K562 (cell line): Measurements from ENCODE around the gene SYNM. TPM values are rescaled to one million over a fixed set of nuclear protein-coding genes. Genes with fewer than 3 reads are reported as not detected.

ENCODE experiments used
- ATAC-seq: fragments of 200-7000 bp; cut with Tn5 transposase; 3 replicates; pipeline ENCODE4 v1.9.1; 2020; ENCODE audit warnings: moderate library complexity
- BruUV-seq: library from RNA; stranded (reverse); fragments of 400-500 nt; replicated peaks from 2 replicates; lab custom pipeline; 2021; lab: Mats Ljungman, UMichigan
- CTCF ChIA-PET: fragments of 300-600 bp; formaldehyde crosslinking; extraction: SDS; loops from one replicate; lab custom pipeline; 2021; ENCODE audit warnings: low intra/inter-chr PET ratio; lab: Yijun Ruan, JAX
- POLR2A ChIA-PET: fragments of 300-600, 350-650 bp; sonication (Branson Sonifier 250); formaldehyde crosslinking; extraction: SDS; loops from one replicate; lab custom pipeline; 2021; ENCODE audit warnings: antibody characterized with exemption, inconsistent platforms; lab: Yijun Ruan, JAX
- DNase-seq, 4 experiments: peaks; one replicate each; pipeline versions ENCODE4 v3.0.0 to v3.0.0-alpha.2; 2011 to 2018; ENCODE audit warnings: low spot score in 3 of 4, mixed read lengths in 3 of 4; ENCODE audit errors: extremely low read depth in 1 of 4
- FAIRE-seq: peaks from 2 replicates; lab custom pipeline; 2011; peaks lifted over from hg19 to GRCh38; lab: Jason Lieb, UNC
- H2AFZ ChIP-seq: 2 replicates; pipeline ENCODE4 v1.6.0; 2011; ENCODE audit warnings: low read depth, low read length, control low read depth, inconsistent platforms
- H3K27ac ChIP-seq: fragments of 200-600 bp; 3 replicates; pipeline ENCODE4 v1.8.0; 2011; ENCODE audit warnings: low read depth, mild to moderate bottlenecking, control low read depth, inconsistent platforms, low read length, moderate library complexity, mixed read lengths; ENCODE audit errors: extremely low read depth
- H3K27me3 ChIP-seq, 2 experiments: fragments of 300-600 bp in 1 of 2; 2 replicates in 1 of 2; 3 replicates in 1 of 2; pipeline versions ENCODE4 v1.6.0 to v1.8.0; 2011; ENCODE audit warnings: inconsistent platforms in 2 of 2, low read length in 2 of 2, mild to moderate bottlenecking in 1 of 2, mixed read lengths in 1 of 2, moderate library complexity in 1 of 2; ENCODE audit not compliant: control insufficient read depth in 2 of 2, insufficient read depth in 2 of 2
- H3K36me3 ChIP-seq: fragments of 300-600 bp; 3 replicates; pipeline ENCODE4 v1.8.0; 2011; ENCODE audit warnings: mild to moderate bottlenecking, low read length, inconsistent platforms; ENCODE audit not compliant: control insufficient read depth, insufficient read depth
- H3K4me1 ChIP-seq, 2 experiments: fragments of 200-600 bp in 1 of 2; replicated peaks in 1 of 2; 2 replicates in 1 of 2; 3 replicates in 1 of 2; pipeline versions ENCODE4 v1.5.1 to v1.8.0; 2011; ENCODE audit warnings: inconsistent platforms in 2 of 2, low read length in 2 of 2, mild to moderate bottlenecking in 1 of 2, mixed read lengths in 1 of 2, moderate library complexity in 1 of 2; ENCODE audit not compliant: control insufficient read depth in 2 of 2, insufficient read depth in 2 of 2
- H3K4me2 ChIP-seq: 2 replicates; pipeline ENCODE4 v1.6.1; 2011; ENCODE audit warnings: low read length, control low read depth, inconsistent platforms, mixed read lengths; ENCODE audit not compliant: insufficient read depth
- H3K4me3 ChIP-seq: fragments of 200-600 bp; sonication (generic), shearing (Covaris generic); 2 replicates; pipeline ENCODE4 v1.5.1; 2016; ENCODE audit warnings: control low read depth, inconsistent platforms
- H3K79me2 ChIP-seq: fragments of 200-600 bp; 3 replicates; pipeline ENCODE4 v1.8.0; 2011; ENCODE audit warnings: low read length, inconsistent platforms; ENCODE audit not compliant: control insufficient read depth, insufficient read depth
- H3K9ac ChIP-seq, 2 experiments: 2 replicates each; pipeline versions ENCODE4 v1.6.0 to v1.6.1; 2011; ENCODE audit warnings: low read depth in 2 of 2, low read length in 2 of 2, control low read depth in 1 of 2, inconsistent platforms in 1 of 2, mild to moderate bottlenecking in 1 of 2, mixed read lengths in 1 of 2; ENCODE audit not compliant: insufficient read depth in 1 of 2
- H3K9me1 ChIP-seq: one replicate; pipeline ENCODE4 v1.6.0; 2011; ENCODE audit warnings: inconsistent platforms, mild to moderate bottlenecking, low read length, moderate library complexity; ENCODE audit not compliant: control insufficient read depth, insufficient read depth
- H3K9me3 ChIP-seq: replicated peaks from 2 replicates; pipeline ENCODE4 v1.5.1; 2011; ENCODE audit warnings: low read depth, low read length, inconsistent platforms; ENCODE audit not compliant: control insufficient read depth, insufficient read depth
- H4K20me1 ChIP-seq: replicated peaks from 2 replicates; pipeline ENCODE4 v1.6.1; 2011; ENCODE audit warnings: low read length, inconsistent platforms, mixed read lengths; ENCODE audit not compliant: control insufficient read depth, insufficient read depth
- CBFA2T2 ChIP-seq: fragments of 450-650 bp; conservative IDR thresholded peaks from 2 replicates; pipeline ENCODE4 v1.6.1; 2017; ENCODE audit warnings: mild to moderate bottlenecking
- CBX8 ChIP-seq: fragments of 200-600 bp; sonication (generic); IDR thresholded peaks from 2 replicates; pipeline ENCODE4 v1.6.1; 2012; ENCODE audit warnings: borderline replicate concordance, mixed run types, low read depth, mild to moderate bottlenecking, moderate library complexity, mixed read lengths, low read length, control low read depth, inconsistent platforms; ENCODE audit not compliant: poor library complexity, severe bottlenecking; ENCODE audit errors: extremely low read depth
- CUX1 ChIP-seq: fragments of 200-800 bp; sonication (Bioruptor generic); IDR thresholded peaks from 2 replicates; pipeline ENCODE4 v1.6.1; 2016; ENCODE audit warnings: missing genetic modification characterization, missing compliant biosample characterization
- HOXB6 ChIP-seq: fragments of 250-450 bp; sonication (Bioruptor Pico); IDR thresholded peaks from 2 replicates; pipeline ENCODE4 v1.5.1; 2022; ENCODE audit warnings: mild to moderate bottlenecking, borderline replicate concordance
- KAT2B ChIP-seq: IDR thresholded peaks from one replicate; pipeline ENCODE4 v1.6.1; 2012; ENCODE audit warnings: low read depth, mild to moderate bottlenecking, control low read depth, inconsistent platforms, low read length, moderate library complexity
- MTF1 ChIP-seq: fragments of 250-450 bp; sonication (Bioruptor Pico); IDR thresholded peaks from 2 replicates; pipeline ENCODE4 v1.9.0; 2021; ENCODE audit warnings: moderate library complexity, mild to moderate bottlenecking, inconsistent platforms, borderline replicate concordance
- NEUROD1 ChIP-seq: fragments of 150-350 bp; IDR thresholded peaks from 2 replicates; pipeline ENCODE4 v1.6.1; 2014; ENCODE audit warnings: borderline replicate concordance, low read length, low read depth; ENCODE audit not compliant: partially characterized antibody
- RAD51 ChIP-seq: fragments of 450-650 bp; IDR thresholded peaks from 2 replicates; pipeline ENCODE4 v1.7.1; 2016; ENCODE audit warnings: low read depth, mild to moderate bottlenecking, borderline replicate concordance
- TCF15 ChIP-seq: fragments of 250-450 bp; sonication (Bioruptor Pico); IDR thresholded peaks from 2 replicates; pipeline ENCODE4 v1.8.0; 2022; ENCODE audit warnings: moderate library complexity, mild to moderate bottlenecking, inconsistent platforms
- TCF7L2 ChIP-seq: fragments of 150-350 bp; IDR thresholded peaks from 2 replicates; pipeline ENCODE4 v1.6.1; 2016; ENCODE audit warnings: low read depth, mild to moderate bottlenecking, low read length, moderate library complexity
- TOE1 ChIP-seq, 2 experiments: fragments of 450-650 bp in 1 of 2; sonication (generic) in 1 of 2; formaldehyde crosslinking in 1 of 2; IDR thresholded peaks; 2 replicates each; pipeline versions ENCODE4 v1.7.1 to v1.8.0; 2016 to 2022; ENCODE audit warnings: borderline replicate concordance in 2 of 2, mild to moderate bottlenecking in 2 of 2, antibody characterized with exemption in 1 of 2, inconsistent platforms in 1 of 2, low read depth in 1 of 2, missing genetic modification reagents in 1 of 2, moderate library complexity in 1 of 2
- ZNF639 ChIP-seq, 2 experiments: fragments of 200-800 bp in 1 of 2; sonication (Bioruptor generic) in 1 of 2; sonication (generic) in 1 of 2; formaldehyde crosslinking in 1 of 2; IDR thresholded peaks in 1 of 2; conservative IDR thresholded peaks in 1 of 2; 2 replicates each; pipeline versions ENCODE4 v1.5.0 to v1.6.1; 2016 to 2020; ENCODE audit warnings: missing compliant biosample characterization in 1 of 2, missing genetic modification characterization in 1 of 2, missing genetic modification reagents in 1 of 2
- ZSCAN32 ChIP-seq: fragments of 450-650 bp; formaldehyde crosslinking; IDR thresholded peaks from 2 replicates; pipeline ENCODE4 v1.4.0; 2020; ENCODE audit warnings: mild to moderate bottlenecking, moderate library complexity
- WGBS: fragments of 100-300 bp; shearing (Covaris generic); methylation state at CpG from one replicate; pipeline ENCODE4 v1.1.6; 2016; ENCODE audit warnings: low coverage, mixed read lengths; ENCODE audit not compliant: insufficient coverage; ENCODE audit errors: missing lambda C conversion rate; 5-methylcytosine and 5-hydroxymethylcytosine counted together
- in situ Hi-C: fragments of 300-500 bp; cut with MboI; formaldehyde crosslinking; loops from 4 replicates; pipeline ENCODE4 v1.15.0; 2018; ENCODE audit warnings: inconsistent platforms, mixed read lengths
- intact Hi-C: fragments of 100-400 bp; cut with micrococcal nuclease; formaldehyde crosslinking; loops from 2 replicates; pipeline ENCODE4 v1.14.2; 2022
- polyA plus RNA-seq, 8 experiments: library from polyadenylated mRNA; depleted of rRNA in 4 of 8; stranded (reverse) in 5 of 8; unstranded in 3 of 8; fragments of >200 nt; fragmentation: Nextera tagmentation in 2 of 8; fragmentation: Illumina TruSeq in 1 of 8; extraction: Ambion mirVana in 2 of 8; extraction: Trizol in 1 of 8; gene quantifications; 2 replicates each; pipeline versions ENCODE4 v1.2.1 to v1.2.3, GENCODE V29; 2011 to 2014; ENCODE audit warnings: inconsistent platforms in 1 of 8, missing spikeins in 1 of 8
- total RNA-seq, 7 experiments: library from RNA; depleted of rRNA in 6 of 7; stranded (reverse); fragments of >200 nt in 6 of 7; fragmentation: Illumina TruSeq in 2 of 7; extraction: Trizol in 2 of 7; gene quantifications; 2 replicates each; pipeline versions ENCODE4 v1.2.1 to v1.2.3, GENCODE V29; 2011 to 2021; ENCODE audit warnings: low replicate concordance in 1 of 7

Gene SYNM
- total and polyA plus RNA-seq, 9 of the 15 experiments (the other 6 are each of a cell fraction or from before 2014, with no cell fraction given) = 0.01 to 0.42 (median 0.13) TPM

- TF ChIP-seq CUX1 (no peak), MTF1 (no peak), KAT2B (no peak), ZSCAN32 (CRISPR knock-in tag) (no peak), TCF15 (no peak), NEUROD1 (no peak), TCF7L2 (no peak), CBFA2T2 (no peak), ZNF639 (CRISPR knock-in tag; conservative IDR thresholded peaks at IDR 0.05 in 1 of 2, IDR thresholded peaks at IDR 0.05 in 1 of 2) (no peak), RAD51 (no peak), CBX8 (no peak), HOXB6 (CRISPR knock-in tag) (no peak), TOE1 (IDR thresholded peaks at IDR 0.05; ENCODE audit: borderline replicate concordance) (no peak), TOE1 (CRISPR knock-in tag; IDR thresholded peaks at IDR 0.05; ENCODE audit: borderline replicate concordance, low read depth) (no peak)
- TF ChIP-seq, all 486 proteins: peak for 0
- H3K4me1 ChIP-seq = no peaks in the 10 kb centered on the region; a peak in 2 of 5 replicates
- DNase-seq (no peak), ATAC-seq (no peak), FAIRE-seq (no peak)
- H3K4me3 ChIP-seq = no peak overlapping the region
- H3K9me3 ChIP-seq = no peaks in the 10 kb centered on the region
- 18% methylated on average over 2 of the region's 2 CpGs for WGBS
- no peak overlapping the region for H3K27ac ChIP-seq
- ChIA-PET CTCF (no interaction called here), POLR2A (no interaction called here)
- no TSS peak for BruUV-seq
- no peak overlapping the region for H2AFZ ChIP-seq
- peaks cover 0 to 6% of the 10 kb centered on the region in 2 experiments; a peak in 2 of 5 replicates for H3K27me3 ChIP-seq
- no peaks in the 10 kb centered on the region for H3K9me1 ChIP-seq
- H3K36me3 ChIP-seq = no peaks in the 10 kb centered on the region
- no peaks in the 10 kb centered on the region for H3K79me2 ChIP-seq
- H4K20me1 ChIP-seq = no peaks in the 10 kb centered on the region
- in situ Hi-C loops (no loop called here), intact Hi-C loops (no loop called here)
- no peak overlapping the region for H3K9ac ChIP-seq
- no peak overlapping the region for H3K4me2 ChIP-seq
Observed at GRCh38 chr15:99151156-99151555, 46.3 kb downstream of the SYNM start.
